HG02885 (cell line): Measurements from ENCODE around the gene MMP23B.
"Not testable (repeated sequence)": the region's sequence is repeated elsewhere in the genome, so short reads cannot be mapped to it uniquely, and the experiment has no call there.

Experiments used
- ATAC-seq: cut with Tn5 transposase; IDR thresholded peaks from one replicate; pipeline ENCODE4 v1.9.1; 2021; ENCODE audit warnings: mild to moderate bottlenecking; ENCODE audit not compliant: unreplicated experiment, poor library complexity

The MMP23B gene

GRCh38 chr1:1631782-1632420 lies at the start of gene MMP23B:
Gene MMP23B, plus strand, starts transcription at chr1:1632173. Its CDS starts 46 bp downstream, at chr1:1632219.
- ATAC-seq, result no peak

- no peak for ATAC-seq
Observed at GRCh38 chr1:1582585-1583346, 49.2 kb upstream of the MMP23B start.

- no peak for ATAC-seq
Observed at GRCh38 chr1:1583347-1584010, 48.5 kb upstream of the MMP23B start.

DNA sequence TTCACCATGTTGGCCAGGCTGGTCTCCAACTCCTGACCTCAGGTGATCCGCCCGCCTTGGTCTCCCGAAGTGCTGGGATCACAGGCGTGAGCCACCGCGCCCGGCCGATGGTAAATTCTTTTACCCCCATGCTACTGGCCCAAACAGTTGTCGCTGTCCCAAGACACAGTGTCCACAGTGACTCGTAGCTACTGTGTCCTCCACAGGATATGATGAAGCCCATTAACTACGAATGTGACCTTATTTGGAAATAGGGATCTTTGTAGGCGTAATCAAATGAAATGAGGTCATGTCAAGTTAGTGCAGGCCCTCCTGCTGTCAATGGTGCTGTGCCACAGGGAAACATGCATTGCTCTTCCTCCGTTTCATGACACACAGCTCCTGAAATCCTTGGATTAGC lies 40.5 kb upstream of the MMP23B start:
- ATAC-seq, result no peak

DNA sequence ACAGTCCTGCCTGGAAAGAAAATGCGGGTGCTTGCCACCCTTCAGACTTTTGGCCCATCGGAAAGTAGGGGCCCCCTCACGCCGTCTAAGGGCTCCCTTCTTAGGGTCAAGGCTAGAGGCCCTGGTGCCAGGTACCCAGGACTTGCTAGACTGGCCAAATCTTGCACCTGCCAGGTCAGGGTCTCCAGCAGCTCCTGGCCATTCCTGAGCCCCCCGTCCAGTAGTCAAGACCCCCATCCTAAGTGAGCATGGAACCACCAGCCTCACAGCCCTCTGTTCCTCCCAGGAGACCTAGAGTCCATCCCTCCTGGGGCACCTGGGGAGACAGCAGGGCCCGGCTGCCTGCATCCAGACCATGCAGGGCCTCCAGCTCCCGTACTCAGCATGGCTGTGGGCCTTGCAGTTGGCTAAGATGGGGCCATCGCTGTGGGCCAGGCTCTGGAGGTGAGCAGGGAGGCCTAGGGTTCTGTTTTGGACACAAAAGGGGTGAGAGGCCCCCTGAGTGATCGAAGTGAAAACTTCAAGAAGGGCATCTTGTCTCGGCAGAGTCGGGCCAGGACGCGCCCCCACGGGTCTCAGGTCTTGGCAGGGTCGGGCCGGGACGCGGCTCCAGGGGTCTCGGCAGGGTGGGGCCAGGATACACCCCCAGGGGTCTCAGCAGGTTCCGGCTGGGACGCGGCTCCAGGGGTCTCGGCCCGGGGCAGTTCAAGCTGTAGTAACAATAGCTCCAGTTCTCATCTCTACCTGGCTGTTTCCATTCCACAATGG lies 38.0 kb upstream of the MMP23B start:
- ATAC-seq, result no peak

GRCh38 chr1:1594602-1595260 lies 37.2 kb upstream of the MMP23B start:
- no peak for ATAC-seq

- ATAC-seq, result not testable (repeated sequence)
Observed at GRCh38 chr1:1595341-1595740, 36.6 kb upstream of the MMP23B start.

DNA sequence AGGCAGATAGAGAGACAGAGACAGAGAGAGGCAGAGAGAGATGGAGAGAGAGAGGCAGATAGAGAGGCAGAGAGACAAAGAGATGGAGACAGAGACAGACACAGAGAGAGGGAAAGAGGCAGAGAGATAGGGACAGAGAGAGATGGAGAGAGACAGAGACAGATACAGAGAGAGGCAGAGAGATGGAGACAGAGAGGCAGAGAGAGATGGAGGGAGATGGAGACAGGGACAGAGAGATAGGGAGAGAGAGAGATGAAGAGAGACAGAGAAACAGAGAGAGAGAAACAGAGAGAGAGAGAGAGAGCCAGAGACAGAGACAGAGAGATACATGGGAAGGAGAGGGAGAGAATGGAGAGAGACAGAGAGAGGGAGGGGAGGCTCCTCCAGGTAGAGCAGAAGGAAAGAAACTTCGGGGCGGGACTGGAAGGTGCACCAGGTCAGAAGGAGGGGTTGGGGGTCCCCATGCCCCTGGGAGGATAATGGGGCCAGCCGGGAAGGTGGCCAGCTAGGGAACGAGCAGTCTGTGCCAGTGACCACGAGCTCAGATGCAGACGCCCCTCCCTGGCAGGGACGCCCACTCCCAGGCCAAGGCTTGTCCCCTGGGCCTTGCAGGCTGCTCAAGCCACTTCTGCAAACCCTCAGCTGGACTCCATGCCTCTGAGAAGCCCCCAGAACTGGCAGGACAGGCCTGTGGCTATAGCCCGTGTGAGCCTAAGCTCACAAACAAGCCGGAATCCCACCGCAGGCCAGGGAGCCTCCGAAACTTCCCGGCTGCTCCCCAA lies 35.3 kb upstream of the MMP23B start:
- ATAC-seq, result no peak

DNA sequence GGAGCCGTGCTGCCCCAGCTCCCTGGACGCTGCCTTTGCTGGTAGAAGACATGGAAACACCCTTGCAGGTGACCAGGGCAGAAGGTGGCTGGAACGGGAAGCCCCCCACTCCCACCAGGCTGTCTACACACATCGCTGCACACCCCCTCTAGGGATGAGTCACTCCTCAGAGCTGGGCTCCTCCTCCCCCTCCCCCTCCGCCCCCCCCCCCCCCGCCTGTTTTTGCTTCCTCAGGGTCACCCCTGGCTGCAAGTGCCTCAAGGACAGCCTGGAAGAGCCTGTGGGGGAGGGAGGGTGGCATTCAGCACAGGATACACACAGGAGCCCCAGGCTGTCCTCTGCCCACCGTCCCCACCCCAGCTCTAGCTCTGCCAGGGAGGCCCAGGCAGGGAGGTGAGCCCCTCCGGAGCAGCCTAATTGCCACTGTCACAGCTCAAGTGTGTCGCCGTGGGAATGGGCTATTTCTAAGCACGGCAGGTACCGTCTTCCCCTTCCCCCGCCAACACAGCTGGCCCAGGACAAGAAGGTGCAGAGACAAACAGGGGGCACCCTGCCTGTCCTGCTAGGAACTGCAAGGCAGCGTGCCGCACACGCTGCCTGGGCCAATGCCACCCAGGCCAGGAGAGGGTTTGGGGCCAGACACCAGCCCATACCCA lies 34.6 kb upstream of the MMP23B start:
- ATAC-seq, result no peak

DNA sequence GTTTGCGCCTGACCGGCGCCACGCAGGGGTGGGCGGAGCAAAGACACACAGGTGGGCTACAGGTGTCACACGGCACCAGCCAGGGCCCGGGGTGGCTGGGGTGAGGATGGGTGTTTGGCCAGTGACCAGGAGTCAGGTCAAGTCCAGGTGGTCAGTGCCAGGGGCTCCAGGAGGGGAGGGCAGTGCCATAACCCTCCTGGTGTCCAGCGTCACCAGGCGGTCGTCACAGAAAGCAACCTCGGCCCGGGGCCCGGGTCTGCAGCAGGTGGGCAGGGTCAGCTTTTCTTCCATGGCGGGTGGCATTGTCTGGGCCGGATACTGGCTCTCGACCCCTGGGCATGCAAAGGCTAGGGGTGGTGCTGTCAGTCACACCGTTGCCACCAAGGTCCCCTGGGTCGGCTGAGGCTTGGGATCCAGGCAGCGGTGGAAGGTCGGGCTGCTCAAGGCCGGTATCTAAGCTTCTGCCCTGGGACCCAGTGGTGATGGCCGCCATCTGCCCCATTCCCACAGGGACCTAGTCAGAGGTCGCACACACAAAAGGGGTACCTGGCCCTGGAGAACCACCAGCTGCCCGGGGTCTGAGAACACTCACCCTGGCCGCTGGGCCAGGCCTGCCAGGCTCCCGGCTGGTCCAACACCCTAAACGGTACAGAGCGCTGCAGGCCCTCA lies 33.8 kb upstream of the MMP23B start:
- no peak for ATAC-seq

GRCh38 chr1:1598720-1599029 lies 33.3 kb upstream of the MMP23B start:
- ATAC-seq, result no peak

- ATAC-seq, result no peak
Observed at GRCh38 chr1:1599030-1599934, 32.7 kb upstream of the MMP23B start.

DNA sequence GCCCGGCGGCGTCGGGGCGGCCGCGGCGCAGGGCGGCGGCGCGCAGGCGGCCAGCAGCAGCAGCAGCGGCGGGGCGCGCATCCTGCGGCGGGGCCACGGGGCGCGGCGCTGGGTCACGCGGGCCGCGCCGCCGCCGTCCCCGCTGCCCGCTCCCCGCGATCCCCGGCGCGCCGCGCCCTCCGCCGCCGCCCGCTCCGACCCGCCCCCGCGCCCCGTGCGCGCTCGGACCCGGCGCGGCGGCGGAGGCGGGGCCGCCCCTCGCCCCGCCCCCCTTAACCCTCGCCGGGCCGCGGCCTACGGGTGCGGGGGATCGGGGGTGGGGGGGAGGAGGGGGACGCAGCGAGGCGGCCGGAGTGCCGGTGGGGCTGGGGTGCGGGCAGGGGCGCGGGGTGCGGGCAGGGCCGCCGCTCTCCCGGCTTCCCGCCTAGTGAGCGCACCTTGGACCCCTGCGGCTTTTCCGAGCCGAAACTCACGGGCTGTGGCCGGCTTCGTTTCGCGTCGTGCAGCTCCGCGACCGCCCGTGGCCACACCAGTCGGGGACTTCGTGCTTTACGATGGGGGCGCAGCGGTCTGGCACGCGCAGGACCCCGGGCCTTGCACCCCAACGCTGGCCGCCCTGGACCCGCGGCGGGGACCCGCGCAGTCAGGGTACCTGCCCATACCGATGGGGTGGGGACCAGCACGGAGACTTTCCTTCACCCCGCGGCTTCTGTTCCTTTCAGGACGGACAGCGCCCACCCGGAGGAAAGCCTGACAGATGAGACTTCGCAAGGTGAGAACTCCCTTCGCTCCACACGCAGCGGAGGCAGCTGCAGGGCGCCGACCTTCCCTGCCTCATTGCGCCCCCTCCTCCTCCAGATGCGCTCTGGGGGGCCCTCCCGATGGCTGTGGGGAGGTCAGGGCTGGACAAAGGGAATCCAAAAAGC lies 31.8 kb upstream of the MMP23B start, which contains the start of gene FNDC10:
Gene FNDC10 (minus strand): TSS at position 201 of the 926 bp plus-strand sequence. CDS start 120 bp downstream, at position 81.
- ATAC-seq, result no peak

- ATAC-seq, result no peak
Observed at GRCh38 chr1:1600861-1601563, 31.0 kb upstream of the MMP23B start.

- ATAC-seq, result no peak
Observed at GRCh38 chr1:1601564-1602303, 30.2 kb upstream of the MMP23B start.
